Measurements from ENCODE around the gene TIAM2.
A peak's percentile ranks its signal among the peaks of the same experiment; 100 is the strongest.
"Not testable (repeated sequence)": the region's sequence is repeated elsewhere in the genome, so short reads cannot be mapped to it uniquely, and the experiment has no call there.

The TIAM2 gene

DNA sequence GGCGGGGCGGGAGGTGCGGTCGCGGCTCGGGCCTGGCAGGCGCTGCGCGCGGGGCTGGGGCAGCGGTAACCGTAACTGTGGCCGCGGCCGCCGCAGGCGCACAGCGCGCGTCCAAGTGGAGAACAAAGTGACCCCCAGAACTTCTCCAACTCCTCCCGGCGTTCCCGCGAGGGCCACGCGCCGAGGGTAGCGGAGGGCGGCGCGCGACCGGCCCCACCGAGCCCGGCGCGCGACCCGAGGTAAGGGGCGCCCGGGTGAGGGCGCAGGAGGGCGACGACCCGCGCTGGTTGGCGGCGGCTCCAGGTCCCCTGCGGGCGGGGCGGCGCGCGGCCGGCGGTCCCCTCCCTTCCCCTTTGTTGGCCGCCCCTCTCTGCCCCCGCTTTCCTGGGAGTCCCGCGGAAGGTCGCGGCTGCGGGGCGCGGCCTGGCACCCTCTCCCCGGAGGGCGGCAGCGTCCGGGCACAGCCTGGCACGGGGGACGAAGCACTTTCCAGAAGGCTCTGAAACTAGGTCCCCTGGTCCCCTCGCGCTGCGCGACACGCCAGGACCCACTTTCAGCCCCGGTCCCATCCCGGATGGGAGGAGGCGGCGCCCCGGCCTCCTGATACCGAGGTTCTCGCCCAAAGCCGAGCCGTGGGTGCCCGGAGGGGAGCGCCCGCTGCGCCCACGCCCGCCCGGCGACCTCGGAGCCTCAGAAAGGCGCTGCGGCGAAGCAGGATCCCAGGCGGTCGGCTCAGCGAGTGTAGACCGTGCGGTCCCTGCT, at the start of gene TIAM2:
Gene TIAM2 (plus strand): TSS at position 62 of the 762 bp plus-strand sequence. CDS start 133,909 bp downstream, outside the sequence.
- no peak for DNase-seq

DNA sequence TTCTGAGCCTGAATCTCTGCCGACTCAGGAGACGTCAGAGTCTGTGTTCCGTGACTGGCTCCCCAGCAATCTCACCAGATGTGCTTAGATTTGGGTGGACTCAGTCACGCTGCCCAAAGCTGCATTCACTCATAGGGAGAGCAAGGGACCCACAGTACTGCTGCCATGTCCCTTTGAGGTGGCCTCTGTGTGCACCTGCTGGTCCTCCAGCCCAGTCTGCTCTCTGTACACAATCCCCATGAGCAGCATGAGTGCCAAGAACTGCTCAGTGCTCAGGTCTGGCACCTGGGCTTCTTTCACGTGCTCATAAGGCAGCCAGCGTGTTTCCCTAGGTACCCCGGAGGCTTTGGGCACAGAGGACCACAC, 44.2 kb upstream of the TIAM2 start:
- DNase-seq, result no peak

DNA sequence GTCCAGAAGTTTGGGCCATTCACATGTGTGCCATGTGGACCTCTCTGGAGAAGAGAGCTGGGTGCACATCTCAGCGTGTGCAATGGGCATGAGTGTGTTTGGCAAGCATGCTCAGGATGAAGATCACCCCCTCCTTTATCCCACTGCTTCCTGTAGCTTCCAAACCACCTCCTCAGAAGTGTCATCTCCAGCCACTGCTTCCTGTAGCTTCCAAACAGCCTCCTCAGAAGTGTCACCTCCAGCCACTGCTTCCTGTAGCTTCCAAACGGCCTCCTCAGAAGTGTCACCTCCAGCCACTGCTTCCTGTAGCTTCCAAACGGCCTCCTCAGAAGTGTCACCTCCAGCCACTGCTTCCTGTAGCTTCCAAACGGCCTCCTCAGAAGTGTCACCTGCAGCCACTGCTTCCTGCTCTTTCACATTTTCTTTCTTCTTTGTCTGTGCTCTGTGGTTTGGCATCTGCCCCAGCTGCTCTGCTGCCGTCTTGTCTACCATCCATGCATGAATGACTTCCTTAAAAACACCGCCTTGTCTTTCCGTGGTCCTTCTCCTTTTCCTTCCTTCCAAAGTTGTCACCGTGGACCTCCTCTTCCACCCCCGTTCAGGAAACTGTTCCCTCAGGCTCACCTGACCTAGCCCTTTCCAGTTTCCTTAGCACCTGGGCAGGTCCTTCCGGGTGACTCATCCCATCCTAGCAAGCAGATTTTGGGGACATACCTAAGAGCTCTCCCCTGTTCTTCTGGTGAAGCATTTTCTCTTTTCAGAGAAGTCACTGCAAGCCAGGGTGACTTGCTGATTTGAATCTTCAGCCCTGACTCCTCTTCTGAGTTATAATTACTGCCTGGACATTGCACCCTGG, 43.5 kb upstream of the TIAM2 start:
- DNase-seq, result no peak

DNA sequence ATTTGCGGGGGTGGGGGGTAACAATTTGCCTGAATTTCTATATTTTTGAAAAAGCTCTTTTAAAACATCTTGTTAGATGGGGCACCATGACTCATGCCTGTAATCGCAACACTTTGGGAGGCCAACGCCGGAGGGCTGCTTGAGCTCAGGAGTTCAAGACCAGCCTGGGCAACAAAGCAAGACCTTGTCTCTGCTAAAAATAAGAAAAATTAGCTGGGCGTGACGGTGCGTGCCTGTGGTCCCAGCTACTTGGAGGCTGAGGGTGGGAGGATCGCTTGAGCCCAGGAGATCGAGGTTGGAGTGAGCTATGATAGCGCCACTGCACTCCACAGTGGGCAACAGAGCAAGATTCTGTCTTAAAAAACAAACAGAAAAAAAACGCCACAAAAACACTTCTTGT, 41.5 kb upstream of the TIAM2 start:
- DNase-seq, result no peak

DNA sequence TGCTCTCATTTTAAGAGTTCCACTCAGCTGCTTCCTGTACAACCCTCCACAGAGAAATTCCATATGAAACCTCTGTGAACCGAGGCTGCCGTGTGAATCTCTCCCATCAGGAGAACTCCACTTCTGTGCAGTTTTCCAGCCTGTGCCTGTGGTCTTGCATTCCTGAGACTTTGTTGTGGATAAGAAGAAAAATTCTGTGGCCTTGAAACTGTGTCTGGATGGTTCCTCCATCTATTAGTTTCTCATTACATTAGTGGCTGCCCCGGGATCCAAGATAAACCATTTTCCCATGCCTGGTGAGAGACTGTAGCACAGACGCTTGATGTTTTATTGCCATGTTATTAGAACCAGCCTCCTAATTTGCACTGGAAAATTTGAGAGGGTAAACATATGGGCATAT, 40.8 kb upstream of the TIAM2 start:
- no peak for DNase-seq

- DNase-seq, result no peak
Measured at GRCh38 chr6:154956771-154957522, 38.2 kb upstream of the TIAM2 start.

- DNase-seq, result no peak
Measured at GRCh38 chr6:154958469-154958868, 36.6 kb upstream of the TIAM2 start.

DNA sequence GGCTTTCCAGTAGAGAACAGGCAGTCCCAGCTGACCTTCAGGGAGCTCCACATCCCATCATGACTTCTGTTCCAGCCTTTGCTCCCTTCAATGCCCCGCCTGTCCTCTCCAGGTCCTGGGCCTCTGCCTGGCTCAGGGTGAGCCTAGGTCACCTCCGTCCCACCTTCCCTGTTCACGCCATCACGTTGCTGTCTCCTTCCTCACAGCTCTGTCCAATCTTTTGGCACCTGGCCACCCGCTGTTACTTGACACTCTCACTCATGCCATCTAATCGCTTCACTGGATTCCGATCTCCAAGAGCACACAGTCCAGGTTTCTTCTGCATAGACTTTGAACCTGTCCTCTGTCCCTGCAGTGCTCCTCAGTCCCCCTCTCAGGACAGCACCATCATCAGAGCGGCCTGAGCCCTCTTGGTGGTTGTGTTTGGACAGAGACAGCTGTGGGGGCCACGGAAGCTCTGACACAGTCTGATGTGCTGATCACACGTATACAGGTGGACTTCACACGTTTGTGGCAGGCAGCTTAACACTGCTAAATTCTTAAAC, 34.7 kb upstream of the TIAM2 start:
- no peak for DNase-seq

- no peak for DNase-seq
Measured at GRCh38 chr6:154960854-154961530, 34.1 kb upstream of the TIAM2 start.

DNA sequence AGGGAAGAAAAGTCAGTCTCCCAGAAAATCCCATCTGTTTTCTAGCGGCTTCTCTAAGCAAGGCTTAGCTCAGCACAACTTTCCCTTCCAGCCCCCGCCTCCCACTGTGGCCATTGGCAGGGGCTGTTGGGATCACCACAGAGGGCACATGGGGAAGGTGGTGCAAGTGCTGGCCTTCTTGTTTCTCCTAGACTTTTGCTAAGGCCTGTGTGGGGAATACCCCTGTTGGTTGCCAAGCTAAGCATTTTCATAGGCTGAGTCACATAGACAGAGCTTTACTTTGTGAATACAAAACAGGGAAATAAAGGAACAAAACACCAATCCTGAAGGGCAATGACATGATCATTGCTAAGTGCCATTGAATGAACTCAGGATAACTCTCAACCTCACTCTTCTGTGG, 32.4 kb upstream of the TIAM2 start:
- no peak for DNase-seq

- DNase-seq, result not testable (repeated sequence)
Measured at GRCh38 chr6:154966065-154966770, 28.9 kb upstream of the TIAM2 start.

DNA sequence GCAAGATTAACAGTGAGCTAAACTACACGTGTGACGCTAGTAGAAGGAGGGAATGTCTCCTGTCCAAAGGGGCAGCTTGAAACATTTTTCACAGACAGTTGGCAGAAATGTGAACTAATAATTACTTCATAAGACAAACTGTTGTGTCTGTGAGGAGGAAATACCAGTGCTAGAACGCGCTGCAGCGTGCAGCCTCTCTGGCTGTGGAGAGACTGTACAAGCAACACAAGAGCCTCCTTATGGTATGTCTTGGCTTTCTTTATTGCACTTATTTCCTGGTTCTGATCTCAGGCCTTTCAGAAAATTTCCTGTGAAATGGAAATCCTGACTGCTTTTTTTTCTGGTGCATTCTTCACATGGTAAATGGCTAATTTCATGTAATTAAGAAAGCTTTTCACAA, 25.3 kb upstream of the TIAM2 start:
- no peak for DNase-seq

DNA sequence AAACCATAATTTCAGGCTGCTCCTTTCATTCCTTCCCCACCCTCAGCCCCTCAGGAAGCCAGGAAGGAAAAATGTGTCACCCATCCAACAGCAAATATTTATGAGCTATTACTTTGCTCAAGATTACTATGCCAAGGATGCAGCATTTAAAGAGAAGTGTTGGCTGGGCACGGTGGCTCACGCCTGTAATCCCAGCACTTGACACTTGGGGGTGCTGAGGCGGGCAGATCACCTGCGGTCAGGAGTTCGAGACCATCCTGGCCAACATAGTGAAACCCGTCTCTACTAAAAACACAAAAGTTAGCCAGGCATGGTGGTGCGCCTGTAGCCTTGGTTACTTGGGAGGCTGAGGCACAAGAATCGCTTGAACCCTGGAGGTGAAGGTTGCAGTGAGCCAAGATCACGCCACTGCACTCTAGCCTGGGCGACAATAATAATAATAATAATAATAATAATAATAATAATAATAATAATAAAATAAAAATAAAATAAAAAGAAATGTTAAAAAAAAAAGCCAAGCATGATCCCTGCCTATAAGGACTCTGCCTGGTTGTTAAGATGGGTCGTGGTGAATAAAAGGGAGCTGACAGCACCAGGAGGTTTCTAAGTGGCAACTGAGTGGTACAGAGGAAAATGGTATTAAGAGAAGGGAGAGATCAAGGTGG, 20.5 kb upstream of the TIAM2 start:
- no peak for DNase-seq

GRCh38 chr6:154977588-154977987, 17.5 kb upstream of the TIAM2 start:
- no peak for DNase-seq

GRCh38 chr6:154980273-154981078, 14.6 kb upstream of the TIAM2 start:
- DNase-seq, result no peak

DNA sequence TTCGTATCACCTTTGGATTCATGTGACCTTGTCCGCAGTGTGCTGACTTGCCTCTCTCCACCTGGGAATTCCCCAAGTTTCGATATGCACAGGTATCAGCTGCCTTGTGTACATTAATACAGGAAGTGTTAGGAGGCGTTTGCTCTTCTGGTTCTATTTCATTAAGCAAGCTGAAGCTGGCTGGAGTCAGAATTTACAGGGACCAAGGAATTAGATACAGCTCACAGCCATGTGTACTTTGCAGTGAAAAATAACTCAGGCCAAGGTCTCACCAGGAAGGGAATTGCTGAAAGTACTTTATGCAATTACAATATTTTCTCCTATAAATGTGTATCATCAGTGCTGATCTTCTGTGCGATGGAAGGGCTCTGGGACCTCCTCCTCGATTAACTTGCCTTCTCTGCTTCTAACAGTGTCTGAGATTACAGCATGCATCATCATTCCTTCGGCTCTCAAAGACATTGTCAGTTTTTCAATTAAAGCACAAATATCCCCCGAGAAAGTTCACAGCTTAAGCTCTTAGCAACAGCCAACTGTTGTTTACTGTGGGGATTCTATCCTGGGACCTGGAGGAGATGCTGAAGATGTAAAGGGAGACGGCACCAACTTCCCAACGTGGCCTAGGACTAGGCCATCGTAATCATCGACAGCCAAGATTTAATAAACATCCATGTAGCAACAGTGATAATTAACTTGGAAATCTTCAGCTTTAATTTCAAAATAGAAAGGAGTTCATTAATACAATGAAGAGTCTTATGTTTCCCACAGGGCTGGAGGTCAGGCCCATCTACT, 13.8 kb upstream of the TIAM2 start:
- no peak for DNase-seq

DNA sequence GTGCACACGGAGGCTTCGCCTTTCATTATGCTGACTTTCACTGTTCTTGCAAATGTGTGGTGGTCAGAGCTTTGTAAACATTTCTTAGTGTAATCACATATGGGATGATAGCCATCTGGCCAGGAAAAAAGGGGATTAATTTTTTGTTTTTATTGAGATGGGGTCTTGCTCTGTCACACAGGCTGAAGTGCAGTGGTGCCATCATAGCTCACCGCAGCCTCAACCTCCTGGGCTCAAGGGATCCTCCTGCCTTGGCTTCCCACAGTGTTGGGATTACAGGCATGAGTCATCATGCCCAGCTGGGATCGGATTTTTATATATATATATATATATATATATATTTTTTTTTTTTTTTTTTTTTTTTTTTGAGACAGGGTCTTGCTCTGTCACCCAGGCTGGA, 11.0 kb upstream of the TIAM2 start:
- no peak for DNase-seq

- DNase-seq, result no peak
Measured at GRCh38 chr6:154986787-154987235, 8.3 kb upstream of the TIAM2 start.

DNA sequence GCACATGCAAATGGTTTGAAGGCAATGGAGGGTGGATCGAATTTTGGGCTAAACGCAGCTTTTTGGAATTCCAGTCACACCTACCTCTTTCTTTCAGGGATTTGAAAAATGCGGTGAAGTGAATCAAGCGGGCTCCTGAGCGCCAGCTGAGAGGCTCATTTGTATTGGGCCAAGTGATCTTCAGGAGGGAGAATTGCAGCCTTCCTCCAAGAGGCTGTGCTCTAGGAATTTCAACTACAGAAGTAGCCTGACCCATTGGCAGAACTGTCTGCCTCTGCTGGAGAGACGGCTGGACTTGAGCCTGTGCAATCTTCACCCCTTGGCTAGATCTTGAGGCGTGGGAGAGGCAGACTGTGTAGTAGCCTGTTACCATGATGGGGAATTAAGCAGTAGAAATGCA, 5.7 kb upstream of the TIAM2 start:
- peak; percentile 15 for DNase-seq

GRCh38 chr6:154991207-154991606, 3.9 kb upstream of the TIAM2 start:
- DNase-seq, result no peak
